ENCODE results near the gene CELA2A.

The CELA2A gene

DNA sequence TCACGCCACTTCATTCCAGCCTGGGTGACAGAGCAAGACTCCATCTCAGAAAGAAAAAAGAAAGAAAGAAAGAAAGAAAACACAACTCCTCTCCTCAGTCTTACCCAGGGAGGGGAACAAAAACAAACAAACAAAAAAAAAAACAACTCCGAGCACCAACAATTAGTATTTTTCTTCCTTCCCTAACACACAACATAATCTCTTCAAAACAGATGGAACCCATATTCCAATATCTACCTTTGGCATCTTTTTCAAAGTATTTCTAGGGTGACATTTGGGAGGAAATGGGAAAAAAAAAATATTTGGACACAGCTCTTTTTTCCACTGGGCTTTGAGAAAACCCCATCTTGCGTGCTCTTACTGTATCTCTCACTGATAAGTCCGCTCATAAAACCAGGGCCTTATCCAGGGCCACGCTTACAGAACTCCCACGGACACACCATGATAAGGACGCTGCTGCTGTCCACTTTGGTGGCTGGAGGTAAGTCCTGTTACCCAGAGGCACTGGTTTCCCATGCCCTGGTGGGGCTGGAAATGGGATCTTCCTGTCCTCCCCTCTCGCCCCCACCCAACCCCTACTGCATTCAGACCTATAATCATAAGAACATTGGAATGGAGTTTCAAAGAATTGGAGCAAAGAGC lies at the start of gene CELA2A:
Gene CELA2A, plus strand, starts transcription at position 420 of the 642 bp plus-strand sequence. Its CDS starts 22 bp downstream, at position 442.
- TF ChIP-seq, protein P1, sequence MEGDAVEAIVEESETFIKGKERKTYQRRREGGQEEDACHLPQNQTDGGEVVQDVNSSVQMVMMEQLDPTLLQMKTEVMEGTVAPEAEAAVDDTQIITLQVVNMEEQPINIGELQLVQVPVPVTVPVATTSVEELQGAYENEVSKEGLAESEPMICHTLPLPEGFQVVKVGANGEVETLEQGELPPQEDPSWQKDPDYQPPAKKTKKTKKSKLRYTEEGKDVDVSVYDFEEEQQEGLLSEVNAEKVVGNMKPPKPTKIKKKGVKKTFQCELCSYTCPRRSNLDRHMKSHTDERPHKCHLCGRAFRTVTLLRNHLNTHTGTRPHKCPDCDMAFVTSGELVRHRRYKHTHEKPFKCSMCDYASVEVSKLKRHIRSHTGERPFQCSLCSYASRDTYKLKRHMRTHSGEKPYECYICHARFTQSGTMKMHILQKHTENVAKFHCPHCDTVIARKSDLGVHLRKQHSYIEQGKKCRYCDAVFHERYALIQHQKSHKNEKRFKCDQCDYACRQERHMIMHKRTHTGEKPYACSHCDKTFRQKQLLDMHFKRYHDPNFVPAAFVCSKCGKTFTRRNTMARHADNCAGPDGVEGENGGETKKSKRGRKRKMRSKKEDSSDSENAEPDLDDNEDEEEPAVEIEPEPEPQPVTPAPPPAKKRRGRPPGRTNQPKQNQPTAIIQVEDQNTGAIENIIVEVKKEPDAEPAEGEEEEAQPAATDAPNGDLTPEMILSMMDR (IDR thresholded peaks at IDR 0.05; ENCODE audit: low read depth, low read length), result no peak
- H3K4me3 ChIP-seq (ENCODE audit: low read depth, low read length), result no peak within 1 kb of the TSS
- DNase-seq (ENCODE audit: low read depth, low spot score), result no peak
- in situ Hi-C loops (cut with HindIII; ENCODE audit: low sequenced_read_pairs), result no loop called here

DNA sequence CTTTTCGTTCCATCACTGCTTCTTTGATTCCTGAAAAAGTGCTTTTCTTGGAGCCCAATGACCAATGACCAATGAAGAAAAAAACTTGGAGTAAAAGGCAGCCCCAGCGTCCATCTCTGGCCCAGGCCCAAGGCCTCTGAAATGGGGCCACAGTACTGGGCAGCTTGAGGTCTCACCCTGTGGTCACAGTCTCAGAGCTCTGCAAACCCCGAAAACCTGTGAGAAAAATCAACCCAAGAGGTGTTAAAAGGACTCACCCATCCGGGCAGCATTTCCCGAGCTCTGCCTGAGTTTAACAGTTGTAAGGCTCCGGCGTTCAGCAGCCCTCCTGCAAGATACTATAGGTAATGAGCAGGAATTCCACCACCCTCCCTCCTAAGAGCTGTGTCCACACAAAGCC lies 49.0 kb upstream of the CELA2A start:
- H3K4me3 ChIP-seq (ENCODE audit: low read depth, low read length), result no peak overlapping the region
- TF ChIP-seq, protein P1 (IDR thresholded peaks at IDR 0.05; ENCODE audit: low read depth, low read length), result no peak
- in situ Hi-C loops (cut with HindIII; ENCODE audit: low sequenced_read_pairs), result no loop called here
- no peak for DNase-seq (ENCODE audit: low read depth, low spot score)

DNA sequence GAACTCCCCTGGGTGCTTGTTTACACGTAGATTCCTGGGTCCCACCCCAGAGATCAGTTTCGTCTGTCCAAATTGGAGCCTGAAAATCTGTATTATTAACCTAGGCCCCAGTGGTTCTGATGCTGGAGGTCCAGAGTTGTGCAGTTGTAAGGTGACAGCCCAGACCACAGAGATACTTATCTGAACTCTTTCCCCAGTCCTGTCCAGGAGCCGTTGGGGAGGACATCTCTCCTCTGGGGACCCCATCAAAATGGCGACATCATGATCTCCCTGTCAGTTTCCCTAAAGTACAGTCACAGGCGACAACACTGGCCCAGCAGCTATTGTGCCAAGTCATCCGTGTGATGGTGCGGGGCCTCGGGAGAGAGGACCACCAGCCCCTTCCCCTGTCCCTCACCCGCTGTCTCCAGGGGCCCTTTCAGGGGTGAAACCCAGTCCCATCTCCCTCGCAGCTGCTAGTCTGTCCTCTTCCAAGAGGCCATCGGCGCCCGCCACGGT lies 47.6 kb upstream of the CELA2A start:
- no peak for DNase-seq (ENCODE audit: low read depth, low spot score)
- H3K4me3 ChIP-seq (ENCODE audit: low read depth, low read length), result peak overlapping the region; percentile 84
- in situ Hi-C loops (cut with HindIII; ENCODE audit: low sequenced_read_pairs), result no loop called here
- TF ChIP-seq, protein P1 (IDR thresholded peaks at IDR 0.05; ENCODE audit: low read depth, low read length), result no peak

DNA sequence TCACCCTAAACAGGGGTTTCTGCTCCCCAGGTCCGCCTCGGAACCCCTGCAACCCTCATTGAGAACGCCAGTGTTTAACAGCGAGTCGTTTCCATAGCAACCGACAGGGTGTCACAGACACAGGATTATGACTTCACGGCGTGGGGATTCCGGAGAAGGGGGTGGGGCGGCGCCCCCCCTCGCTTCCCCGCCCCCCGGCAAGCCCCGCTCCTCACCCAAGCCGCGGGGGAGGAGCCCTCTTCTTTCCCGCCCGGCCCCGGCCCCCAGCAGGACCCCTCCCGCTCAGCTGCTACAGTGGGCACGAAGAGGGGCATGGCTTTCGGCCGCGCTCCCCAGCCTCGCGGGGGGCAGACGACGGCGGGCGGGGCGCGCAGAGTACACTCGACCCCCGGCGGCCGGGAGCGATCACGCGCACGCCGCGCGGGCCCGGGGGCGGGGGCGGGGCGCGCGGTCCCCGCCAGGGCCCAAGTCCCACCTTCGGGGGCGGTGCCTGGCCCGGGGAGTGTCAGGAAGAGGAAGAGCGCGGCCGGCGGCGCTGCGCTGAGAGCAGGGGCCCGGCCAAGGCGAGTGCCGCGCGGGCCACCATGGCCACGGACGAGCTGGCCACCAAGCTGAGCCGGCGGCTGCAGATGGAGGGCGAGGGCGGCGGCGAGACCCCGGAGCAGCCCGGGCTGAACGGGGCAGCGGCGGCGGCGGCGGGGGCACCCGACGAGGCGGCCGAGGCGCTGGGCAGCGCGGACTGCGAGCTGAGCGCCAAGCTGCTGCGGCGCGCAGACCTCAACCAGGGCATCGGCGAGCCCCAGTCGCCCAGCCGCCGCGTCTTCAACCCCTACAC lies 46.9 kb upstream of the CELA2A start, which contains the start of gene EFHD2:
Gene EFHD2, plus strand, starts transcription at position 501 of the 835 bp plus-strand sequence. Its CDS starts 84 bp downstream, at position 585.
- TF ChIP-seq, protein P1 (IDR thresholded peaks at IDR 0.05; ENCODE audit: low read depth, low read length), result no peak
- in situ Hi-C loops (cut with HindIII; ENCODE audit: low sequenced_read_pairs), result loop anchor here (10.0 kb wide), 1 partner anchor 85 kb away; no protein-coding TSS in a partner anchor
- peak within 1 kb of the TSS; percentile 84 for H3K4me3 ChIP-seq (ENCODE audit: low read depth, low read length)
- DNase-seq (ENCODE audit: low read depth, low spot score), result peak; percentile 65

DNA sequence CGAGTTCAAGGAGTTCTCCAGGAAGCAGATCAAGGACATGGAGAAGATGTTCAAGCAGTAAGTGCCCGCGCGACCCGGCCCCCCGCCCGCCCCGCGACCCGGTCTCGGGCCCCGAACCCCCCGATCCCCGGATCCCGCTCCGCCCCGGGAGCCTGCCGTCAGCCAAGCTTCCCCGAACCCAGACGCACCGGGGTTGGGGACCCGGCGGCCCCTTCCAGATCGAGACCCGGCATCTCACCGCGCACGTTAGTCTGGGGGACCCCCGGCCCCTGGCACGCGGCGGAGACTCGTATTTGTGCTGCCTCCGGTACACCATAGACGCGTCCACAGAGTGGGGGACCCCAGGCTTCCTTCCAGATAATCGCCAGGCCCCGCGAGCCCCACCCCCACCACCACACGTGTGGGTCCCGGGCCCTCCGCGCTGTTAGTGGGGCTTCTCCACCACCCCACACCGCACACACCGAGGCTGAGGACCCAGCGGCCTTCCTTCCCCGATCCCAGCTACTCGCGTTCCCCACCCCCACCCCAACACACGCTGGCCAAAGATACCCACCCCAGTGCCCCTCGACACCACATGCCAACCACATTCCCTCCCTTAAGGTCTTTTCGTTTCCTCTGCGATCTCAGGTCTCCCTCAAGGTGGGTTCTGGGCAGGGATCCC lies 46.2 kb upstream of the CELA2A start:
- in situ Hi-C loops (cut with HindIII; ENCODE audit: low sequenced_read_pairs), result loop anchor here (10.0 kb wide), 1 partner anchor 86 kb away; no protein-coding TSS in a partner anchor
- TF ChIP-seq, protein P1 (IDR thresholded peaks at IDR 0.05; ENCODE audit: low read depth, low read length), result no peak
- peak overlapping the region; percentile 84 for H3K4me3 ChIP-seq (ENCODE audit: low read depth, low read length)
- DNase-seq (ENCODE audit: low read depth, low spot score), result no peak

DNA sequence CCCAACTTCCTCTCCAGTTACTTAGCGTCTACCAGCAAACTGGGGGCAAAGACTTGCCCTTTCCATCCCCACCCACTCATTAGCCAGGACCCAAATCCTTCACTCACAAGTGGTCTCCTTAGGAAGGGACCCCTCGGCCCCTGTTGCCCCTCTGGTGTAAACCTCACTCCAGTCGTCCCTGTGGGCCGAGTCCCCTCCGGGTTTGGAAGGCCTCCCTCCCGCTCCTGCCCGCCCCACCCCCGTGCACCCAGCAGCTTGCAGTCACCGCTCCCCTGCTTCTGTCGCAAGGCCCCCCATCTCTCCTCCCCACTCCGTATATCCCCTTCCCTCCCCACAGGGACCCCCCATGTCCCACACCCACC lies 45.7 kb upstream of the CELA2A start:
- peak overlapping the region; percentile 84 for H3K4me3 ChIP-seq (ENCODE audit: low read depth, low read length)
- DNase-seq (ENCODE audit: low read depth, low spot score), result no peak
- TF ChIP-seq, protein P1 (IDR thresholded peaks at IDR 0.05; ENCODE audit: low read depth, low read length), result no peak
- in situ Hi-C loops (cut with HindIII; ENCODE audit: low sequenced_read_pairs), result loop anchor here (10.0 kb wide), 1 partner anchor 86 kb away; no protein-coding TSS in a partner anchor
